Esophagus muscularis mucosa (tissue), 4 donors: Measurements from ENCODE around the gene B3GALT6. TPM values are rescaled to one million over a fixed set of nuclear protein-coding genes. Genes with fewer than 3 reads are reported as not detected.
"Not testable (repeated sequence)": the region's sequence is repeated elsewhere in the genome, so short reads cannot be mapped to it uniquely, and the experiment has no call there.

Experiments used
- DNase-seq: peaks from one replicate; pipeline ENCODE4 v3.0.0-alpha.2; 2017; ENCODE audit errors: extremely low spot score
- H3K27ac ChIP-seq, 4 donors: fragments of 200-600 bp; sonication (generic); replicated peaks in 1 of 4; 1 replicate in 3 of 4; 2 replicates in 1 of 4; pipeline ENCODE4 v1.5.1; 2016 to 2019; ENCODE audit warnings: mild to moderate bottlenecking in 1 of 4
- H3K27me3 ChIP-seq, 4 donors: fragments of 200-600 bp; sonication (generic); one replicate each; pipeline versions ENCODE4 v1.5.1 to v1.6.0; 2016 to 2019
- H3K36me3 ChIP-seq, 4 donors: fragments of 200-600 bp; sonication (generic); one replicate each; pipeline ENCODE4 v1.5.1; 2016 to 2019
- H3K4me1 ChIP-seq, 4 donors: fragments of 200-600 bp; sonication (generic); one replicate each; pipeline ENCODE4 v1.5.1; 2016 to 2019
- H3K4me3 ChIP-seq, 4 donors: fragments of 200-600 bp; sonication (generic); 1 replicate in 2 of 4; 2 replicates in 2 of 4; pipeline ENCODE4 v1.5.1; 2016 to 2019; ENCODE audit warnings: mild to moderate bottlenecking in 4 of 4, moderate library complexity in 1 of 4
- H3K9me3 ChIP-seq, 4 donors: fragments of 200-600 bp; sonication (generic); 1 replicate in 3 of 4; 2 replicates in 1 of 4; pipeline ENCODE4 v1.5.1; 2016 to 2019
- EP300 ChIP-seq: sonication (generic); formaldehyde crosslinking; IDR thresholded peaks from one replicate; pipeline ENCODE4 v1.6.1; 2017; ENCODE audit warnings: antibody characterized with exemption
- POLR2A ChIP-seq: fragments of 450-650 bp; IDR thresholded peaks from one replicate; pipeline ENCODE4 v1.6.1; 2017; ENCODE audit warnings: antibody characterized with exemption, moderate library complexity, mild to moderate bottlenecking, low read depth
- POLR2AphosphoS5 ChIP-seq, 2 donors: sonication (generic); formaldehyde crosslinking; IDR thresholded peaks; one replicate each; pipeline ENCODE4 v1.6.1; 2017; ENCODE audit warnings: antibody characterized with exemption in 2 of 2
- WGBS: methylation state at CpG from one replicate; pipeline ENCODE4 v1.1.5; 2018; 5-methylcytosine and 5-hydroxymethylcytosine counted together
- intact Hi-C: fragments of 100-400 bp; cut with DNase I; formaldehyde crosslinking; loops from one replicate; pipeline ENCODE4 v1.15.1; 2023
- total RNA-seq, 4 donors: library from RNA; depleted of rRNA; stranded (reverse); fragments of >200 nt; gene quantifications; one replicate each; pipeline versions ENCODE4 v1.1.0 to v1.2.1, GENCODE V29; 2016
- TF ChIP-seq, protein P1 (sequence below), 3 experiments: fragments of 200-600 bp in 2 of 3; fragments of 450-650 bp in 1 of 3; sonication (generic) in 2 of 3; IDR thresholded peaks; one replicate each; pipeline ENCODE4 v1.5.1; 2017 to 2019; ENCODE audit warnings: antibody characterized with exemption in 3 of 3, mild to moderate bottlenecking in 2 of 3, moderate library complexity in 1 of 3

B3GALT6 gene
- total RNA-seq, 4 donors from 2014 or later = 10.4 to 24.6 (median 21.0) TPM

DNA sequence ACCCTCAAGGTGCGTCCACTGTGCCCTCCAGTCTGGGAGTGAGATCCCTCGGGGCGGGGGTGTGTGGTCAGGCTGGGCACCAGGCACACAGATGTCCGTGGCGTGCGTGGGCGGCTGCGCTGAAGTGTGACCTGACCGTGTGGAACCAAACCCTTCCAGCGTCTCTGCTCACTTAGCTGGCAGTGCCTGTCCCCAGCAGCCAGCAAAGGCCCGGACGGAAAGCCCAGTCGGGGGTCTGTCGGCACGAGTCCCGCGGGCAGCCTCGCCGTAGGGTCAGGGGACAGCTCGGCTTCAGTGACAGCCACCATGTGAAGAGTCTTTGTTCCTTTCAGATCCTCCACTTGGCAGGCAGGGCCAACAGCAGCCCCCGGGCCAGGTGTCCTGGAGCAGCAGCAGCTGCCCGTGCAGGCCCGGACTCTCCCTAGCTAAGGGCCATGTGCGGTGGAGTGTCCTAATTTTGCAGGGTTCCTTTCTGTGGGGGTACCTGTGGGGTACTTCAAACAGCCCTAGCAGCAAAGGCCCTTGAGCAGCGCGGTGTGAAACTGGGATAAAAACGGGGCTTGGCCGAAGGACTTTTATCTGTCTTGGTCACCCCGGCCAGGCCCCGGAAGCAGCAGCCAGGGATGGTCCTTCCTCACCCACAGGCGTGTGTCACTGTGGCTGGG, 46.8 kb upstream of the B3GALT6 start:
- Histone ChIP-seq H3K4me3 (no peak overlapping the region), H3K27ac (no peak overlapping the region), H3K4me1 (peaks cover 0 to 7% (median 4%) of the 10 kb centered on the region in 4 donors), H3K9me3 (no peaks in the 10 kb centered on the region), H3K27me3 (peaks cover 0 to 32% (median under 1%) of the 10 kb centered on the region in 4 donors), H3K36me3 (no peaks in the 10 kb centered on the region)
- intact Hi-C loops = no loop called here
- 78% methylated on average over 16 of the region's 31 CpGs for whole genome bisulfite sequencing
- no peak for DNase-seq
- TF ChIP-seq POLR2AphosphoS5 (IDR thresholded peaks at IDR 0.05) = no peak
- TF ChIP-seq, protein P1, sequence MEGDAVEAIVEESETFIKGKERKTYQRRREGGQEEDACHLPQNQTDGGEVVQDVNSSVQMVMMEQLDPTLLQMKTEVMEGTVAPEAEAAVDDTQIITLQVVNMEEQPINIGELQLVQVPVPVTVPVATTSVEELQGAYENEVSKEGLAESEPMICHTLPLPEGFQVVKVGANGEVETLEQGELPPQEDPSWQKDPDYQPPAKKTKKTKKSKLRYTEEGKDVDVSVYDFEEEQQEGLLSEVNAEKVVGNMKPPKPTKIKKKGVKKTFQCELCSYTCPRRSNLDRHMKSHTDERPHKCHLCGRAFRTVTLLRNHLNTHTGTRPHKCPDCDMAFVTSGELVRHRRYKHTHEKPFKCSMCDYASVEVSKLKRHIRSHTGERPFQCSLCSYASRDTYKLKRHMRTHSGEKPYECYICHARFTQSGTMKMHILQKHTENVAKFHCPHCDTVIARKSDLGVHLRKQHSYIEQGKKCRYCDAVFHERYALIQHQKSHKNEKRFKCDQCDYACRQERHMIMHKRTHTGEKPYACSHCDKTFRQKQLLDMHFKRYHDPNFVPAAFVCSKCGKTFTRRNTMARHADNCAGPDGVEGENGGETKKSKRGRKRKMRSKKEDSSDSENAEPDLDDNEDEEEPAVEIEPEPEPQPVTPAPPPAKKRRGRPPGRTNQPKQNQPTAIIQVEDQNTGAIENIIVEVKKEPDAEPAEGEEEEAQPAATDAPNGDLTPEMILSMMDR (IDR thresholded peaks at IDR 0.05) = no peak
- TF ChIP-seq EP300 = no peak
- no peak for TF ChIP-seq POLR2A

DNA sequence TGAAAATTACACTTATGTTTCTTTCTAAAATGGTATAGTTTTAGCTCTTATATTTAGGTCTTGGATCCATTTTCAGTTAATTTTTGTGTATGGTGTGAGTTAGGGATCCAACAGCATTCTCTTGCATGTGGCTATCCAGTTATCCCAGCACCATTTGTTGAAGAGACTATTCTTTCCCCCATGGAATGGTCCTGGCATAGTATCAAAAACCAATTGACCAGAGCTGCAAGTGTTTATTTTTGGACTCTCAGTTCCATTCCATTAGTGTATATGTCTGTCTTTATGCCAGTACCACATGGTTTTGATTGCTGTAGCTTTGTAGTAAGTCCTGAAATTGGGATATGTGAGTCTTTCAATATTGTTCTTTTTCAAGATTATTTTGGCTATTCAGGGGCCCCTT, 44.1 kb upstream of the B3GALT6 start:
- H3K4me3 ChIP-seq = no peak overlapping the region
- H3K27me3 ChIP-seq = peaks cover 0 to 5% (median 0%) of the 10 kb centered on the region in 4 donors
- TF ChIP-seq EP300 = no peak
- no peak for TF ChIP-seq POLR2AphosphoS5 (IDR thresholded peaks at IDR 0.05)
- TF ChIP-seq POLR2A = no peak
- TF ChIP-seq, protein P1 (IDR thresholded peaks at IDR 0.05) = no peak
- intact Hi-C loops = no loop called here
- H3K9me3 ChIP-seq = no peaks in the 10 kb centered on the region
- peaks cover 0 to 2% (median 0%) of the 10 kb centered on the region in 4 donors for H3K4me1 ChIP-seq
- DNase-seq = no peak
- no peaks in the 10 kb centered on the region for H3K36me3 ChIP-seq
- H3K27ac ChIP-seq = no peak overlapping the region

- no peak overlapping the region for H3K27ac ChIP-seq
- no peaks in the 10 kb centered on the region for H3K36me3 ChIP-seq
- no peak overlapping the region for H3K4me3 ChIP-seq
- intact Hi-C loops = no loop called here
- H3K4me1 ChIP-seq = no peaks in the 10 kb centered on the region
- H3K27me3 ChIP-seq = peaks cover 0 to 8% (median 0%) of the 10 kb centered on the region in 4 donors
- H3K9me3 ChIP-seq = no peaks in the 10 kb centered on the region
- no peak for TF ChIP-seq EP300
- TF ChIP-seq POLR2AphosphoS5 (IDR thresholded peaks at IDR 0.05) = no peak
- TF ChIP-seq, protein P1 (IDR thresholded peaks at IDR 0.05) = no peak
- no peak for TF ChIP-seq POLR2A
- WGBS = 77% methylated on average over 5 of the region's 5 CpGs
- DNase-seq = no peak
Measured at GRCh38 chr1:1189111-1189510, 42.9 kb upstream of the B3GALT6 start.

- Histone ChIP-seq H3K9me3 (peaks cover 0 to 10% (median 8%) of the 10 kb centered on the region in 4 donors), H3K36me3 (no peaks in the 10 kb centered on the region), H3K4me3 (no peak overlapping the region), H3K4me1 (no peaks in the 10 kb centered on the region), H3K27ac (no peak overlapping the region), H3K27me3 (peaks cover 0 to 8% (median 0%) of the 10 kb centered on the region in 4 donors)
- DNase-seq = no peak
- TF ChIP-seq EP300 (no peak), POLR2AphosphoS5 (IDR thresholded peaks at IDR 0.05) (no peak), POLR2A (no peak)
- TF ChIP-seq, protein P1 (IDR thresholded peaks at IDR 0.05) = no peak
- WGBS = 72% methylated on average over 7 of the region's 11 CpGs
- intact Hi-C loops = no loop called here
Measured at GRCh38 chr1:1191734-1192133, 40.3 kb upstream of the B3GALT6 start.

DNA sequence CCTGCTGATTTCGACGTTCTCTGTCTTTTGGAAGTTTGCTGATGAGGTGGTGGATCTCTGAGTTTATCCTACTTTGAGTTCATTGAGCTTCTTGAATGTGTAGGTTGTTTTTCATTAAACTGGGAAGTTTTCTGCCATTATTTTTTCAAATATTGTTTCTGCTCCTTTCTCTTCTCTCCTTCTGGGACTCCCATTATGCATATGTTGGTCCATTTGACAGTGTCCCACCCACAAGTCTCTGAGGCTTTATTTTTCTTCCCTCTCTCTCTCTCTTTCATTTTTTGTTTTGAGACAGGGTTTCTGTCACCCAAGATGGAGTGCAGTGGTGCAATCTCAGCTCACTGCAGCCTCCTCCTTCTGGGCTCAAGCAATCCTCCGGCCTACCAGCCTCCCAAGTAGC, 37.3 kb upstream of the B3GALT6 start:
- Histone ChIP-seq H3K4me1 (no peaks in the 10 kb centered on the region), H3K9me3 (peaks cover 0 to 10% (median 8%) of the 10 kb centered on the region in 4 donors), H3K27me3 (peaks cover 0 to 28% (median 0%) of the 10 kb centered on the region in 4 donors), H3K4me3 (no peak overlapping the region), H3K36me3 (no peaks in the 10 kb centered on the region), H3K27ac (no peak overlapping the region)
- 61% methylated on average over 3 of the region's 3 CpGs for WGBS
- intact Hi-C loops = no loop called here
- no peak for TF ChIP-seq POLR2A
- TF ChIP-seq, protein P1 (IDR thresholded peaks at IDR 0.05) = no peak
- TF ChIP-seq EP300 = no peak
- no peak for TF ChIP-seq POLR2AphosphoS5 (IDR thresholded peaks at IDR 0.05)
- DNase-seq = no peak

- H3K9me3 ChIP-seq = peaks cover 0 to 10% (median 8%) of the 10 kb centered on the region in 4 donors
- H3K27me3 ChIP-seq = peaks cover 0 to 36% (median under 1%) of the 10 kb centered on the region in 4 donors
- intact Hi-C loops, DNase-seq, H3K4me1 ChIP-seq, H3K4me3 ChIP-seq, H3K27ac ChIP-seq, H3K36me3 ChIP-seq: not testable (repeated sequence)
- 95% methylated on average over 6 of the region's 6 CpGs for WGBS
Measured at GRCh38 chr1:1195726-1196125, 36.3 kb upstream of the B3GALT6 start.
